Body of pancreas (tissue), 4 donors: ENCODE measurements around the gene R3HDM2. TPM values are rescaled to one million over a fixed set of nuclear protein-coding genes. Genes with fewer than 3 reads are reported as not detected.

ENCODE experiments used
- ATAC-seq: fragments of 150-250 bp; one replicate; pipeline ENCODE4 v1.9.1; 2016
- DNase-seq, 4 donors: peaks; one replicate each; pipeline ENCODE4 v3.0.0-alpha.2; 2019
- H3K27ac ChIP-seq, 4 donors: fragments of 200-600 bp; sonication (generic); 1 replicate in 3 of 4; 2 replicates in 1 of 4; pipeline versions ENCODE4 v1.5.1 to v1.6.1; 2016 to 2019; ENCODE audit warnings: mild to moderate bottlenecking in 1 of 4, mixed read lengths in 1 of 4, moderate library complexity in 1 of 4
- H3K27me3 ChIP-seq, 2 donors: fragments of 200-600 bp; sonication (generic); one replicate each; pipeline ENCODE4 v1.6.0; 2016; ENCODE audit warnings: mild to moderate bottlenecking in 1 of 2
- H3K36me3 ChIP-seq, 2 donors: fragments of 200-600 bp; sonication (generic); replicated peaks in 1 of 2; 2 replicates each; pipeline ENCODE4 v1.5.1; 2016; ENCODE audit warnings: low read depth in 2 of 2; ENCODE audit not compliant: insufficient read depth in 1 of 2
- H3K4me1 ChIP-seq: fragments of 200-600 bp; sonication (generic); one replicate; pipeline ENCODE4 v1.6.0; 2016
- H3K4me3 ChIP-seq, 2 donors: fragments of 200-600 bp; sonication (generic); 1 replicate in 1 of 2; 2 replicates in 1 of 2; pipeline ENCODE4 v1.5.1; 2016 to 2019
- H3K9me3 ChIP-seq, 3 donors: fragments of 200-600 bp; sonication (generic); 1 replicate in 2 of 3; 2 replicates in 1 of 3; pipeline ENCODE4 v1.5.1; 2016
- POLR2A ChIP-seq, 3 donors: fragments of 450-650 bp; IDR thresholded peaks; one replicate each; pipeline ENCODE4 v1.6.1; 2016; ENCODE audit warnings: antibody characterized with exemption in 3 of 3, mild to moderate bottlenecking in 2 of 3
- WGBS, 2 donors: methylation state at CpG; one replicate each; pipeline ENCODE4 v1.1.5; 2017; 5-methylcytosine and 5-hydroxymethylcytosine counted together
- intact Hi-C: fragments of 100-400 bp; cut with DNase I; formaldehyde crosslinking; loops from one replicate; pipeline ENCODE4 v1.15.1; 2023
- total RNA-seq, 2 donors: library from RNA; depleted of rRNA; stranded (reverse); fragments of >200 nt; gene quantifications; one replicate each; pipeline ENCODE4 v1.1.0, GENCODE V29; 2016
- TF ChIP-seq, protein P1 (sequence below), 7 experiments: fragments of 450-650 bp in 4 of 7; fragments of 200-600 bp in 3 of 7; sonication (generic) in 3 of 7; IDR thresholded peaks; one replicate each; pipeline ENCODE4 v1.5.1; 2016 to 2019; ENCODE audit warnings: antibody characterized with exemption in 7 of 7

R3HDM2 gene
- total RNA-seq, 2 donors from 2014 or later: 16.1 to 41.9 TPM

- ATAC-seq: no peak
Observed at GRCh38 chr12:57248934-57249742, 181.7 kb downstream of the R3HDM2 start.

GRCh38 chr12:57247041-57247440 is 183.8 kb downstream of the R3HDM2 start:
- intact Hi-C loops: no loop called here
- Histone ChIP-seq H3K9me3 (no peaks in the 10 kb centered on the region), H3K27me3 (peaks cover 0 to 2% of the 10 kb centered on the region in 2 donors), H3K4me3 (no peak overlapping the region), H3K36me3 (no peaks in the 10 kb centered on the region), H3K4me1 (peaks cover 20% of the 10 kb centered on the region), H3K27ac (no peak overlapping the region)
- WGBS, 2 donors: 100% methylated on average over 1 of the region's 1 CpG
- ATAC-seq (no peak), DNase-seq (no peak)
- TF ChIP-seq, protein P1, sequence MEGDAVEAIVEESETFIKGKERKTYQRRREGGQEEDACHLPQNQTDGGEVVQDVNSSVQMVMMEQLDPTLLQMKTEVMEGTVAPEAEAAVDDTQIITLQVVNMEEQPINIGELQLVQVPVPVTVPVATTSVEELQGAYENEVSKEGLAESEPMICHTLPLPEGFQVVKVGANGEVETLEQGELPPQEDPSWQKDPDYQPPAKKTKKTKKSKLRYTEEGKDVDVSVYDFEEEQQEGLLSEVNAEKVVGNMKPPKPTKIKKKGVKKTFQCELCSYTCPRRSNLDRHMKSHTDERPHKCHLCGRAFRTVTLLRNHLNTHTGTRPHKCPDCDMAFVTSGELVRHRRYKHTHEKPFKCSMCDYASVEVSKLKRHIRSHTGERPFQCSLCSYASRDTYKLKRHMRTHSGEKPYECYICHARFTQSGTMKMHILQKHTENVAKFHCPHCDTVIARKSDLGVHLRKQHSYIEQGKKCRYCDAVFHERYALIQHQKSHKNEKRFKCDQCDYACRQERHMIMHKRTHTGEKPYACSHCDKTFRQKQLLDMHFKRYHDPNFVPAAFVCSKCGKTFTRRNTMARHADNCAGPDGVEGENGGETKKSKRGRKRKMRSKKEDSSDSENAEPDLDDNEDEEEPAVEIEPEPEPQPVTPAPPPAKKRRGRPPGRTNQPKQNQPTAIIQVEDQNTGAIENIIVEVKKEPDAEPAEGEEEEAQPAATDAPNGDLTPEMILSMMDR (IDR thresholded peaks at IDR 0.05): no peak
- no peak for TF ChIP-seq POLR2A (IDR thresholded peaks at IDR 0.05)

More at GRCh38 chr12:57248934-57249742, 181.7 kb downstream of the R3HDM2 start:
- TF ChIP-seq, protein P1 (IDR thresholded peaks at IDR 0.05): no peak
- TF ChIP-seq POLR2A (IDR thresholded peaks at IDR 0.05): no peak
- 68 to 74% methylated on average over 7 of the region's 7 CpGs for WGBS, 2 donors
- no peaks in the 10 kb centered on the region for H3K36me3 ChIP-seq
- no peak overlapping the region for H3K4me3 ChIP-seq
- intact Hi-C loops: no loop called here
- H3K27me3 ChIP-seq: no peaks in the 10 kb centered on the region
- H3K27ac ChIP-seq: no peak overlapping the region
- DNase-seq: peak in 1 of 4 donors; percentile 4
- no peaks in the 10 kb centered on the region for H3K9me3 ChIP-seq
- no peaks in the 10 kb centered on the region for H3K4me1 ChIP-seq

DNA sequence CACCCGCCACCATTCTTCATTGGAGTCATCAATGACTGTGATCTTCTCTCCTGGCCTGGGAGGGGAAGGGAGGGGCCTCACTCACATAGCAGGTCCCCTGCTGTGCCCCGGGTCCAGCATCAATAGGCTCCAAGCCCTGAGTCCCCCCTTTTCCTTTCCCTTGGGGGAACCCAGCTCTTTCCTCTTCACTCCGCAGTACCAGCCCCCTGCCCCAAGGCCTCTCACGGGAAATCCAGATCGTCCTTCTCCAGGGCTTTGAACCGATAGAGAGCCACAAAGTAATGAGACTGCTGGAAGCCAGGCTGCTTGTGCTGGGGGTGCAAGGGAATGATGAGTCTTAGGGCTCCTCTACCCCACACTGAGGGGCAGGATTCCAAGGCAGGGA is 186.5 kb downstream of the R3HDM2 start:
- no peak overlapping the region for H3K4me3 ChIP-seq
- intact Hi-C loops: loop anchor here (2.0 kb wide), 1 partner anchor 32 kb away; no protein-coding TSS in a partner anchor
- H3K27ac ChIP-seq: no peak overlapping the region
- no peaks in the 10 kb centered on the region for H3K36me3 ChIP-seq
- DNase-seq: no peak
- WGBS, 2 donors: 40 to 46% methylated on average over 5 to 6 of the region's 6 CpGs
- H3K27me3 ChIP-seq: peaks cover 0 to 21% of the 10 kb centered on the region in 2 donors
- H3K9me3 ChIP-seq: no peaks in the 10 kb centered on the region
- no peak for TF ChIP-seq POLR2A (IDR thresholded peaks at IDR 0.05)
- TF ChIP-seq, protein P1 (IDR thresholded peaks at IDR 0.05): no peak
- peaks cover 43% of the 10 kb centered on the region for H3K4me1 ChIP-seq
- ATAC-seq: no peak

DNA sequence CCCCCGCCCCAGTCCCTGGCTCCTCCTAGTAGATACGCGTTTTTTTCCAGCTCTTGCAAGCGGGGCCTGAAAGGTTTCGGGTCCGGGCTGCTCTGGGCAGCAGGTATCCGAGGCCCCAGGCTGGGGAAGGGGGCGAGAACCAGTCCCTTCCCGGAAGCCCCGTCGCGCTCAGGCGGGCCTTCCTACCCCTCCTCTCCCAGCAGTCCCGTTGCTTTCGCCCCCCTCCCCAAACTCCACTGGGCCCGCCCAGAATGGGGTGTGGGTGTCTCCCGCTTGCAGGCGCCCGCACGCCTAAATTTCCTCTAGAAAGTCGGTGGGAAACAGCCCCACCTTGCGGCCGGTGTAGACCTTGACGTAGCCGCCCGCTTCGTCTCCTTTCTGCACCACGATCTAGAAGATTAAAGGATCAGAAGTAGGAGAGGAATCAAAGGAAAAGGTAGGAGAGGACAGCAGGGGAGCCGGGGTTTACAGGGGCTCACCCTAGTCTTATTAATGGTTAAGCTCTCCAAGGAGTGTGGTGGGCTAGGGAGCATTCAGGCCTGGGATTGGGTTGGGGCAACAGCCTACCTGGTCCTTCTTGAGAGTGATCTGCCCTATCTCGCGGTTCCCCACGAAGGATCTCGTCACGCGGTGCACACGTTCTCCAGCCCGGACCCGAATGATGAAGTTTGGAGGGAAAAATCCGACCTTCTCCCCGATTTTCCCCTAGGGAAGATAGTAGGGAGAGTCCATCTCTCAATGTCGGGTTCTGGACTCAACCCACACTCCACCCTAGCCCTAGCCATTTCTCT is 187.1 kb downstream of the R3HDM2 start:
- TF ChIP-seq, protein P1 (IDR thresholded peaks at IDR 0.05): peak; percentile 64 to 81 (median 76)
- TF ChIP-seq POLR2A (IDR thresholded peaks at IDR 0.05): no peak
- Histone ChIP-seq H3K4me1 (peaks cover 49% of the 10 kb centered on the region), H3K27me3 (peaks cover 0 to 22% of the 10 kb centered on the region in 2 donors), H3K9me3 (no peaks in the 10 kb centered on the region), H3K4me3 (no peak overlapping the region), H3K27ac (peak overlapping the region in 1 of 4 donors; percentile 3), H3K36me3 (no peaks in the 10 kb centered on the region)
- ATAC-seq: peak; percentile 57
- intact Hi-C loops: loop anchor here (2.0 kb wide), 1 partner anchor 31 kb away; no protein-coding TSS in a partner anchor
- WGBS, 2 donors: 6 to 8% methylated on average over 14 to 41 of the region's 41 CpGs
- peak; percentile 81 to 86 (median 84) for DNase-seq
